GM23338 (cell line): ENCODE results near the gene C15orf40. TPM values are rescaled to one million over a fixed set of nuclear protein-coding genes. Genes with fewer than 3 reads are reported as not detected.

Experiments used
- ATAC-seq: fragments of 200-7000 bp; cut with Tn5 transposase; 3 replicates; pipeline ENCODE4 v1.9.1; 2020
- DNase-seq: peaks from one replicate; pipeline ENCODE4 v3.0.0-alpha.2; 2015; ENCODE audit warnings: low spot score
- H2AFZ ChIP-seq: fragments of 200-600 bp; sonication (generic); 2 replicates; pipeline ENCODE4 v1.8.0; 2016; ENCODE audit warnings: antibody characterized with exemption, mild to moderate bottlenecking, moderate library complexity
- H3F3A ChIP-seq: fragments of 200-600 bp; sonication (generic); replicated peaks from 2 replicates; pipeline ENCODE4 v1.8.0; 2017; ENCODE audit warnings: antibody characterized with exemption, mixed run types, low read depth
- H3K27ac ChIP-seq: fragments of 200-600 bp; sonication (generic); 2 replicates; pipeline ENCODE4 v1.6.1; 2016; ENCODE audit warnings: low read depth
- H3K27me3 ChIP-seq: fragments of 200-600 bp; sonication (generic); 2 replicates; pipeline ENCODE4 v1.8.0; 2016; ENCODE audit warnings: mild to moderate bottlenecking, mixed run types, moderate library complexity; ENCODE audit not compliant: insufficient read depth
- H3K36me3 ChIP-seq: fragments of 200-600 bp; sonication (generic); 2 replicates; pipeline ENCODE4 v1.8.0; 2016; ENCODE audit warnings: mild to moderate bottlenecking; ENCODE audit not compliant: insufficient read depth
- H3K4me1 ChIP-seq: fragments of 200-600 bp; sonication (generic); 2 replicates; pipeline ENCODE4 v1.8.0; 2016; ENCODE audit warnings: mild to moderate bottlenecking, moderate library complexity; ENCODE audit not compliant: insufficient read depth
- H3K4me2 ChIP-seq: fragments of 200-600 bp; sonication (generic); 2 replicates; pipeline ENCODE4 v1.7.1; 2017; ENCODE audit warnings: mixed run types
- H3K4me3 ChIP-seq: fragments of 200-600 bp; sonication (generic); 2 replicates; pipeline ENCODE4 v1.6.1; 2016; ENCODE audit warnings: mixed run types
- H3K79me2 ChIP-seq: fragments of 200-600 bp; sonication (generic); replicated peaks from 2 replicates; pipeline ENCODE4 v1.8.0; 2017; ENCODE audit warnings: mild to moderate bottlenecking; ENCODE audit not compliant: insufficient read depth
- H3K9me2 ChIP-seq: fragments of 200-600 bp; sonication (generic); 2 replicates; pipeline ENCODE4 v1.8.0; 2017; ENCODE audit not compliant: insufficient read depth
- H4K20me1 ChIP-seq: fragments of 200-600 bp; sonication (generic); replicated peaks from 2 replicates; pipeline ENCODE4 v1.8.0; 2017; ENCODE audit warnings: mild to moderate bottlenecking; ENCODE audit not compliant: insufficient read depth
- H3K27ac Mint-ChIP-seq: 2 replicates; pipeline ENCODE4 v1.8.0; 2020; ENCODE audit warnings: inconsistent platforms, mild to moderate bottlenecking, moderate library complexity, mixed read lengths
- H3K27me3 Mint-ChIP-seq: 3 replicates; pipeline ENCODE4 v1.8.0; 2022; ENCODE audit warnings: low read depth, mild to moderate bottlenecking, moderate library complexity, mixed read lengths, inconsistent platforms; ENCODE audit not compliant: insufficient read depth, poor library complexity
- H3K36me3 Mint-ChIP-seq: 3 replicates; pipeline ENCODE4 v1.8.0; 2021; ENCODE audit warnings: low read depth, mild to moderate bottlenecking, inconsistent platforms, moderate library complexity, mixed read lengths
- H3K4me1 Mint-ChIP-seq: 3 replicates; pipeline ENCODE4 v1.8.0; 2020; ENCODE audit warnings: mild to moderate bottlenecking, inconsistent platforms, mixed read lengths
- H3K4me3 Mint-ChIP-seq: 3 replicates; pipeline ENCODE4 v1.8.0; 2021; ENCODE audit warnings: moderate library complexity, mild to moderate bottlenecking, inconsistent platforms, mixed read lengths
- H3K9me3 Mint-ChIP-seq: 3 replicates; pipeline ENCODE4 v1.8.0; 2020; ENCODE audit warnings: moderate library complexity, mild to moderate bottlenecking, inconsistent platforms, mixed read lengths
- CTCF ChIP-seq, 2 experiments: fragments of 200-600 bp in 1 of 2; sonication (generic) in 1 of 2; conservative IDR thresholded peaks; 2 replicates each; pipeline versions ENCODE4 v1.5.1 to v1.6.1; 2016 to 2017; ENCODE audit warnings: antibody characterized with exemption in 2 of 2, low read depth in 2 of 2, mild to moderate bottlenecking in 2 of 2, moderate library complexity in 1 of 2
- ETS1 ChIP-seq: IDR thresholded peaks from 2 replicates; pipeline ENCODE4 v1.6.1; 2016; ENCODE audit warnings: antibody characterized with exemption
- EZH2 ChIP-seq: fragments of 200-600 bp; sonication (generic); IDR thresholded peaks from one replicate; pipeline ENCODE4 v1.8.0; 2017; ENCODE audit warnings: antibody characterized with exemption, mild to moderate bottlenecking, low read depth; ENCODE audit not compliant: unreplicated experiment
- EZH2phosphoT487 ChIP-seq: fragments of 200-600 bp; sonication (generic); IDR thresholded peaks from one replicate; pipeline ENCODE4 v1.8.1; 2018; ENCODE audit warnings: antibody characterized with exemption; ENCODE audit not compliant: unreplicated experiment
- JUNB ChIP-seq: IDR thresholded peaks from one replicate; pipeline ENCODE4 v1.6.1; 2016; ENCODE audit warnings: antibody characterized with exemption; ENCODE audit not compliant: unreplicated experiment
- REST ChIP-seq: IDR thresholded peaks from one replicate; pipeline ENCODE4 v1.6.1; 2018; ENCODE audit warnings: antibody characterized with exemption; ENCODE audit not compliant: unreplicated experiment
- STAT1 ChIP-seq: IDR thresholded peaks from one replicate; pipeline ENCODE4 v1.6.1; 2016; ENCODE audit warnings: antibody characterized with exemption; ENCODE audit not compliant: unreplicated experiment
- ZNF331 ChIP-seq: fragments of 250-450 bp; sonication (Bioruptor Pico); IDR thresholded peaks from 2 replicates; pipeline ENCODE4 v1.5.0; 2020; ENCODE audit warnings: low read depth, mild to moderate bottlenecking, moderate library complexity
- ZNF462 ChIP-seq: fragments of 250-450 bp; sonication (Bioruptor Pico); IDR thresholded peaks from 2 replicates; pipeline ENCODE4 v1.5.0; 2020; ENCODE audit warnings: mild to moderate bottlenecking, moderate library complexity
- polyA plus RNA-seq: library from polyadenylated mRNA; unstranded; fragments of >200 nt; fragmentation: Nextera tagmentation; extraction: Ambion mirVana; gene quantifications from 2 replicates; pipeline ENCODE4 v1.2.1, GENCODE V29; 2016
- total RNA-seq: library from RNA; depleted of rRNA; stranded (reverse); fragments of >200 nt; shearing (Covaris generic); gene quantifications from 2 replicates; pipeline ENCODE4 v1.2.3, GENCODE V29; 2014

C15orf40 gene
- total and polyA plus RNA-seq, 2 experiments from 2014 or later = 7.3 to 26.3 TPM

- no peak overlapping the region for H2AFZ ChIP-seq
- H3K4me1 ChIP-seq = peaks cover 8% of the 10 kb centered on the region; the same call in 1 of the 2 replicates
- no peaks in the 10 kb centered on the region for H3K9me3 Mint-ChIP-seq
- no peaks in the 10 kb centered on the region for H4K20me1 ChIP-seq
- H3K79me2 ChIP-seq = no peaks in the 10 kb centered on the region; the same call in 1 of the 2 replicates
- ATAC-seq (peak; percentile 88), DNase-seq (peak; percentile 43)
- no peak overlapping the region for H3K27ac Mint-ChIP-seq
- H3K4me3 ChIP-seq = no peak overlapping the region
- no peaks in the 10 kb centered on the region for H3K9me2 ChIP-seq
- H3K4me3 Mint-ChIP-seq = no peak overlapping the region
- no peaks in the 10 kb centered on the region for H3K36me3 ChIP-seq
- no peak overlapping the region for H3K4me2 ChIP-seq
- H3K27me3 ChIP-seq = no peaks in the 10 kb centered on the region
- no peaks in the 10 kb centered on the region for H3K36me3 Mint-ChIP-seq
- H3K27me3 Mint-ChIP-seq = peaks cover 5% of the 10 kb centered on the region
- TF ChIP-seq ZNF331 = no peak
- peak in 1 of 2 experiments; percentile 47; a peak in 2 of 4 replicates for TF ChIP-seq CTCF (conservative IDR thresholded peaks at IDR 0.05; ENCODE audit: low read depth in 2 of 2)
- 0 out of 2 replicates have a peak, but pooled peaks have one; percentile 46 for TF ChIP-seq ZNF462 (CRISPR knock-in tag)
- peaks cover 6% of the 10 kb centered on the region; the same call in 2 of the 3 replicates for H3K4me1 Mint-ChIP-seq
- no peak overlapping the region for H3K27ac ChIP-seq
- H3F3A ChIP-seq = no peaks in the 10 kb centered on the region
These were observed 68.3 kb downstream of the C15orf40 start for GRCh38 chr15:82943176-82943575.

- no peak for ATAC-seq
- Histone ChIP-seq H3K36me3 (no peaks in the 10 kb centered on the region), H3K4me2 (no peak overlapping the region), H3K4me3 (no peak overlapping the region), H4K20me1 (no peaks in the 10 kb centered on the region), H2AFZ (no peak overlapping the region), H3K27me3 (no peaks in the 10 kb centered on the region), H3K27ac (no peak overlapping the region), H3K4me1 (peaks cover 8% of the 10 kb centered on the region; the same call in 1 of the 2 replicates), H3F3A (no peaks in the 10 kb centered on the region), H3K79me2 (no peaks in the 10 kb centered on the region; the same call in 1 of the 2 replicates), H3K9me2 (no peaks in the 10 kb centered on the region)
- no peak overlapping the region for H3K4me3 Mint-ChIP-seq
- peaks cover 5% of the 10 kb centered on the region for H3K27me3 Mint-ChIP-seq
- DNase-seq = no peak
- peaks cover 6% of the 10 kb centered on the region; the same call in 2 of the 3 replicates for H3K4me1 Mint-ChIP-seq
- no peaks in the 10 kb centered on the region for H3K36me3 Mint-ChIP-seq
- H3K9me3 Mint-ChIP-seq = no peaks in the 10 kb centered on the region
- no peak overlapping the region for H3K27ac Mint-ChIP-seq
- TF ChIP-seq ETS1 (no peak), EZH2phosphoT487 (no peak), ZNF331 (no peak), REST (no peak), STAT1 (no peak), JUNB (no peak), EZH2 (no peak)
These were observed 68.7 kb downstream of the C15orf40 start for GRCh38 chr15:82942691-82943090.
